HuH-7.5 (cell line): Measurements from ENCODE around the gene CFAP47.
"Not testable (repeated sequence)": the region's sequence is repeated elsewhere in the genome, so short reads cannot be mapped to it uniquely, and the experiment has no call there.

Experiments used
- DNase-seq: peaks from one replicate; pipeline ENCODE4 v3.0.0; 2011; ENCODE audit warnings: low spot score

CFAP47 gene

GRCh38 chrX:36218801-36219200, 299.3 kb downstream of the CFAP47 start:
- no peak for DNase-seq

- not testable (repeated sequence) for DNase-seq
Measured at GRCh38 chrX:36234840-36235528, 315.4 kb downstream of the CFAP47 start.

GRCh38 chrX:36241397-36241796, 321.9 kb downstream of the CFAP47 start:
- no peak for DNase-seq

DNA sequence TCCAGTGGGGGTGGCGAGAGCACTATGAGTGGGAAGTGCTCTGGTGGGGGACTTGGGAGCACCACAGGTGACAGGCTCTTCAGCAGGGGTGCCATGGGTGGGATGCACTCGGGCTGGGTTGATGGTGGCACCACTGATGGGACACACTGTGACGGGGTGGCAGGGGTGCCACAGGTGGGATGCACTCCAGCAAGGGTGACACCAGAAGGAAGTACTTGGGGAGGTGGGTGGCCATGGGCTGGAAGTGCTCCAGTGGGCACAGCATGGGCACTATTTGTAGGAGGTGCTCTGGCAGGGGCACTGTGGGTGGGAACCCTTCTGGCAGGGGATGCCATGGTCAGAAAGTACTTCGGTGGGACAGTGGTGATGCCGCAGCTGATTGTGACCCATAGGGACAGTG, 346.6 kb downstream of the CFAP47 start:
- DNase-seq: no peak

GRCh38 chrX:36310136-36310535, 390.6 kb downstream of the CFAP47 start:
- DNase-seq: no peak

GRCh38 chrX:36314303-36314702, 394.8 kb downstream of the CFAP47 start:
- no peak for DNase-seq

DNA sequence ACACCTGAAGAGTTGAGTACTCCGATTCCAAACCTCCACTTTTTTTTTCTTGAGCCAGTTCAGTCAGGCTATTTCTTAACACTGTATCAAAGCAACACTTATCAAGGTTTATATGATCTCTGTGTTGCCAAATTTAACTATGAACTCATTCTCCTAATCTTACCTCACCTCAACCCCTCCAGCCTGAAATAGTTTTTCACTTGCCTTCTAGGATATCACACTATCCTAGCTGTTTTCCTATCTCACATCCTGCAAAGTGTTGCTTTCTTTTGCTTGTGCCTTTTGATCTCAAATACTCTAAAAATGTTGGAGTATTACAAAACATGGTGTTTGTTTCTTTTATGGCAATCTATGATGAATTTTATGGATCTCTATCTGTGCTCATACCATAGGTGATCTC, 415.0 kb downstream of the CFAP47 start:
- DNase-seq: no peak

- DNase-seq: no peak
Measured at GRCh38 chrX:36336751-36337150, 417.2 kb downstream of the CFAP47 start.

- DNase-seq: no peak
Measured at GRCh38 chrX:36344301-36344700, 424.8 kb downstream of the CFAP47 start.

DNA sequence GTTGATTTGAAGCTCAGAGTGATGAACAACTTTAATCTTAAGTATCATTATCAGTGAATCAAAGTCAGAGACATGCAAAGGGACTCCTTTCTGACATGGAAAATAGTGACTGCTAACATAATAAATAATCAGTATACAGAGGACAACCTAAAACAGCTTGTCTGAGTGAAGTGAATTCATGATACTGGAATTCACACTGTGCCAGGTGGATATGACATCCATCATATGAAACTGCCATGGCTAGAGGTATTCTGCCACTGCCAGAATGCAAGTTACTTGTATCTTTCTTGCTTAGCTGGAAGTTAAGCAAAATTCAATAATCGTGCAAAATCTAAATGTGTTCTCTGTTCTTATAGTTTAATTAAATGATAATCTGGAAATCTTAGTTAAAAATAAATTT, 429.0 kb downstream of the CFAP47 start:
- no peak for DNase-seq

DNA sequence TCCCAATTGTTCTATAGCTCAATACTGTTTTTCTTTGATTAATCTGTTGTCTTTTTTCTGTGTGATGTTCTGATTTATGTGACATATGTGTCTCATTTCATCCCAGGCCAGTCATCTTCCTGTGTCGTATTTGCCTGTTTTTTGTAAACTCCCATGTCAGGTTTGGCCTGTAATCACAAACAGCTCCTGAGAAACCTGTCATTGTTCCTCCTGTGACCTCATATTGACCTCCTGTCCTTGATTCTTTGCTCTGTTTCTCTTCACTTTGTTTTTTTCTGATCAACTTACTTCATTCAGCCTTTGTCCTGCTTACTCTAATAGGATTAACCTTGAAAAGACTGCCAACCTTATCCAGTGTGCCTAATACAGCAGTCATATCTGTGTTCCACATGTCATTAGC, 438.3 kb downstream of the CFAP47 start:
- no peak for DNase-seq

- DNase-seq: no peak
Measured at GRCh38 chrX:36364262-36364661, 444.7 kb downstream of the CFAP47 start.

DNA sequence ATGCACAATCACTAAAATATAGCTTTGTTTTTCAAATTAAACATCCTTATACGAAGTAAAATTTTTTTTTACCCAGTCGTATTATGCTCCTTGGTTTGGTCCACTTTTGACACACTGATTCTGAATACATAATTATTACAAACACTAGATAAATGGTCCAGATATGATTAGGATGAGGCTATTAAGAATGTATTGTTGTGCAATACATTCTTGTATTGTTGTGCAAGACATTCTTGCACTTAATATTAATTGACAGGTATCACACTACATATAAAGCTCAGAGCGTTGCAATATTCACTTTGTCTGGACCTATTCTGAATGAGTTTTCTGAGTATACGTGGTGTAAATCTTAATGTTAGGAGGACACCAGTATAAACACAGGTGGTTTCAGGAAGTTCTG, 464.0 kb downstream of the CFAP47 start:
- no peak for DNase-seq

DNA sequence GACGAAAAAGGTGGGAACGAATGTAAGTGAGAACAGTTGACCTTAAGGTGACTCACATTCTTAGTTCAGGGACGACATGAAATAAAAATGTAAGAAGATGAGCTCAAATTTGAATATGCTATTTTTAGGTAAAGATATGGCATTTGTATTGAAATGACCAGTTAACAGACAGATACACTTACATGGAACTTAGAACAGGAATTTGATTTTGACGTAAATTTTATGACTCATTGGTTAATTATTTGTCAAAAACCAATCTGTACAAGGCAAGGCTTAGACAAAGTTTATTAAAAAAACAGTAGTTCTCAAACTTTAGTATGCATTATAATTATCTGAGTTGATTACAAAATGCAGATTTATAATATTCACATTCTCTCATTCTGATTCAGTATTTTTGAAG, 469.4 kb downstream of the CFAP47 start:
- no peak for DNase-seq

- DNase-seq: no peak
Measured at GRCh38 chrX:36401774-36402173, 482.2 kb downstream of the CFAP47 start.

- DNase-seq: no peak
Measured at GRCh38 chrX:36407836-36408235, 488.3 kb downstream of the CFAP47 start.

- no peak for DNase-seq
Measured at GRCh38 chrX:36414056-36414455, 494.5 kb downstream of the CFAP47 start.

GRCh38 chrX:36422368-36422767, 502.8 kb downstream of the CFAP47 start:
- DNase-seq: no peak

GRCh38 chrX:36431819-36432218, 512.3 kb downstream of the CFAP47 start:
- DNase-seq: no peak

- DNase-seq: no peak
Measured at GRCh38 chrX:36434522-36434921, 515.0 kb downstream of the CFAP47 start.
